Endothelial cell of umbilical vein (primary cell): Measurements from ENCODE around the gene ASPM. TPM values are rescaled to one million over a fixed set of nuclear protein-coding genes. Genes with fewer than 3 reads are reported as not detected.

Source experiments
- BruUV-seq: library from RNA; stranded (reverse); fragments of 400-500 nt; replicated peaks from 2 replicates; lab custom pipeline; 2021; lab: Mats Ljungman, UMichigan
- CTCF ChIA-PET: fragments of 300-600, 350-600 bp; sonication (Branson Sonifier 250); formaldehyde crosslinking; loops from one replicate; lab custom pipeline; 2021; ENCODE audit warnings: antibody characterized with exemption, inconsistent platforms; lab: Charles Lee
- POLR2A ChIA-PET: fragments of 300-600, 350-600 bp; sonication (Branson Sonifier 250); formaldehyde crosslinking; loops from one replicate; lab custom pipeline; 2021; ENCODE audit warnings: antibody characterized with exemption, inconsistent platforms; lab: Charles Lee
- DNase-seq: peaks from one replicate; pipeline ENCODE4 v3.0.0-alpha.2; 2011; ENCODE audit warnings: low read depth, low spot score
- FAIRE-seq: peaks from 2 replicates; lab custom pipeline; 2011; peaks lifted over from hg19 to GRCh38; lab: Jason Lieb, UNC
- H2AFZ ChIP-seq: 2 replicates; pipeline ENCODE4 v1.6.0; 2012; ENCODE audit warnings: low read depth, low read length, control low read depth, inconsistent platforms
- H3K27ac ChIP-seq: 2 replicates; pipeline ENCODE4 v1.5.1; 2011; ENCODE audit warnings: low read depth, mild to moderate bottlenecking, control low read depth, low read length, moderate library complexity; ENCODE audit not compliant: insufficient read depth
- H3K27me3 ChIP-seq, 2 experiments: 2 replicates each; pipeline versions ENCODE4 v1.6.0 to v1.6.1; 2011; ENCODE audit warnings: low read length in 2 of 2, mixed read lengths in 1 of 2; ENCODE audit not compliant: control insufficient read depth in 2 of 2, insufficient read depth in 2 of 2
- H3K36me3 ChIP-seq, 2 experiments: 2 replicates in 1 of 2; 3 replicates in 1 of 2; pipeline ENCODE4 v1.5.1; 2011; ENCODE audit warnings: low read length in 2 of 2, mild to moderate bottlenecking in 1 of 2, moderate library complexity in 1 of 2; ENCODE audit not compliant: control insufficient read depth in 2 of 2, insufficient read depth in 2 of 2; ENCODE audit errors: extremely low read depth in 1 of 2
- H3K4me1 ChIP-seq: 3 replicates; pipeline ENCODE4 v1.5.1; 2011; ENCODE audit warnings: mild to moderate bottlenecking, low read length; ENCODE audit not compliant: control insufficient read depth, insufficient read depth; ENCODE audit errors: extremely low read depth
- H3K4me2 ChIP-seq: 2 replicates; pipeline ENCODE4 v1.6.1; 2011; ENCODE audit warnings: low read length, control low read depth, mixed read lengths; ENCODE audit not compliant: insufficient read depth
- H3K4me3 ChIP-seq, 3 experiments: fragments of 200-600 bp in 1 of 3; sonication (generic), shearing (Covaris generic) in 1 of 3; replicated peaks in 1 of 3; 2 replicates each; pipeline ENCODE4 v1.5.1; 2011 to 2016; ENCODE audit warnings: control low read depth in 3 of 3, low read length in 3 of 3, mild to moderate bottlenecking in 2 of 3, inconsistent platforms in 1 of 3, low read depth in 1 of 3, moderate library complexity in 1 of 3; ENCODE audit not compliant: insufficient read depth in 1 of 3
- H3K79me2 ChIP-seq: 2 replicates; pipeline ENCODE4 v1.6.0; 2012; ENCODE audit warnings: low read length, inconsistent platforms; ENCODE audit not compliant: control insufficient read depth, insufficient read depth
- H3K9ac ChIP-seq: replicated peaks from 2 replicates; pipeline ENCODE3; 2011; ENCODE audit warnings: low read length, control low read depth; ENCODE audit not compliant: insufficient read depth; ENCODE audit errors: extremely low read depth
- H3K9me1 ChIP-seq: replicated peaks from 3 replicates; pipeline ENCODE4 v1.6.0; 2011; ENCODE audit warnings: mild to moderate bottlenecking, low read length; ENCODE audit not compliant: control insufficient read depth, insufficient read depth; ENCODE audit errors: extremely low read depth
- H3K9me3 ChIP-seq: replicated peaks from 2 replicates; pipeline ENCODE4 v1.5.1; 2012; ENCODE audit warnings: low read length, inconsistent platforms; ENCODE audit not compliant: control insufficient read depth, insufficient read depth
- H4K20me1 ChIP-seq: replicated peaks from 2 replicates; pipeline ENCODE3; 2011; ENCODE audit warnings: mild to moderate bottlenecking, low read length; ENCODE audit not compliant: control insufficient read depth, insufficient read depth; ENCODE audit errors: extremely low read depth
- EZH2 ChIP-seq: IDR thresholded peaks from 2 replicates; pipeline ENCODE4 v1.6.1; 2012; ENCODE audit warnings: borderline replicate concordance, low read depth, mild to moderate bottlenecking, moderate library complexity, low read length, inconsistent platforms; ENCODE audit not compliant: severe bottlenecking
- FOS ChIP-seq: IDR thresholded peaks from 2 replicates; pipeline ENCODE4 v1.6.1; 2011; ENCODE audit warnings: mild to moderate bottlenecking, low read length, moderate library complexity, borderline replicate concordance; ENCODE audit not compliant: insufficient read depth
- GATA2 ChIP-seq: IDR thresholded peaks from 2 replicates; pipeline ENCODE4 v1.7.0; 2011; ENCODE audit warnings: low read depth, mild to moderate bottlenecking, moderate library complexity, mixed read lengths, low read length; ENCODE audit not compliant: insufficient read length, insufficient read depth
- JUN ChIP-seq: IDR thresholded peaks from 2 replicates; pipeline ENCODE4 v1.6.1; 2011; ENCODE audit warnings: borderline replicate concordance, low read depth; ENCODE audit not compliant: insufficient read length, insufficient read depth
- MYC ChIP-seq: IDR thresholded peaks from one replicate; pipeline ENCODE4 v1.6.1; 2011; ENCODE audit warnings: mild to moderate bottlenecking, low read depth, low read length
- POLR2A ChIP-seq: IDR thresholded peaks from 2 replicates; pipeline ENCODE4 v1.6.1; 2012; ENCODE audit warnings: low read depth, mild to moderate bottlenecking, control low read depth, low read length
- POLR2AphosphoS5 ChIP-seq: IDR thresholded peaks from 2 replicates; pipeline ENCODE4 v1.6.1; 2012; ENCODE audit warnings: low read depth, mild to moderate bottlenecking, control low read depth, low read length, moderate library complexity; ENCODE audit not compliant: insufficient read depth
- dilution Hi-C: fragments of 300-500 bp; cut with MboI; formaldehyde crosslinking; loops from one replicate; pipeline ENCODE4 v1.15.0; 2019; ENCODE audit warnings: low sequenced_read_pairs; ENCODE audit not compliant: extremely low pct_ligation_motif_present
- intact Hi-C: fragments of 100-400 bp; cut with micrococcal nuclease; formaldehyde crosslinking; loops from one replicate; pipeline ENCODE4 v1.10.0; 2022
- polyA plus RNA-seq, 4 experiments: library from polyadenylated mRNA; depleted of rRNA in 3 of 4; stranded (reverse) in 3 of 4; unstranded in 1 of 4; fragments of >200 nt; gene quantifications; 2 replicates each; pipeline versions ENCODE4 v1.2.1 to v1.2.3, GENCODE V29; 2011 to 2012; ENCODE audit warnings: missing spikeins in 1 of 4
- total RNA-seq: library from RNA; stranded (reverse); gene quantifications from 2 replicates; pipeline ENCODE4 v1.2.3, GENCODE V29; 2021
- TF ChIP-seq, protein P1 (sequence below): IDR thresholded peaks from 2 replicates; pipeline ENCODE4 v1.6.1; 2011; ENCODE audit not compliant: insufficient read depth, insufficient read length
- TF ChIP-seq, protein P2 (sequence below), 2 donors: IDR thresholded peaks; 1 replicate in 1 of 2; 2 replicates in 1 of 2; pipeline ENCODE4 v1.5.1; 2011; ENCODE audit warnings: low read length in 2 of 2, mild to moderate bottlenecking in 2 of 2, moderate library complexity in 2 of 2, control low read depth in 1 of 2, inconsistent platforms in 1 of 2, low read depth in 1 of 2; ENCODE audit not compliant: insufficient read depth in 1 of 2; ENCODE audit errors: extremely low read depth in 1 of 2

The ASPM gene
- total and polyA plus RNA-seq, 2 donors (not counting 3 experiments of a cell fraction or from before 2014, with no cell fraction given), result 5.3 to 55.1 TPM

DNA sequence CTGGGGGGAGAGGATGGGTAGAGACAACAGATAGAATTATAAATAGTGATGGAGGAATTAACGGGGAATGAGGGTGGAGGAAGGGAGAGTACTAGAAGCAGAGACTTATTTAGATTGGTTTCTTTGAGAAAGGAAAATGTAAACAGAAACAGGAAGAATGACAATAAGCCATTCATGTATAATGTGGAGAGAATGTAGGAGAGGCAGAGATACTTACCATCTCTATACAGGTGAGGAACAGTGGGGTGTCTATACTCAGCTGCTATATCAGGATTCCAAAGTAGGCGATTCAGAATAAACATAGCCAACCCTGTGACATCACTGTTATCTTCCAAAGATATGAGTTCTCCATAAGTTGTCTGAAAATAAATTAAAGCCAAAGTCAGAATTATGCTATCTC lies 16.8 kb downstream of the ASPM start:
- no peak for DNase-seq
- Histone ChIP-seq H3K4me1 (peaks cover 2% of the 10 kb centered on the region), H3K9me1 (no peaks in the 10 kb centered on the region), H3K27ac (no peak overlapping the region), H3K4me3 (no peak overlapping the region), H3K36me3 (peaks cover 0 to 27% of the 10 kb centered on the region in 2 experiments), H3K27me3 (no peaks in the 10 kb centered on the region), H2AFZ (no peak overlapping the region), H3K4me2 (no peak overlapping the region), H4K20me1 (no peaks in the 10 kb centered on the region), H3K79me2 (peaks cover 14% of the 10 kb centered on the region), H3K9ac (no peak overlapping the region), H3K9me3 (no peaks in the 10 kb centered on the region)
- no TSS peak for BruUV-seq
- intact Hi-C loops (loop anchor here (2.0 kb wide), 1 partner anchor 13 kb away; no protein-coding TSS in a partner anchor), dilution Hi-C loops (no loop called here)
- TF ChIP-seq FOS, result no peak
- CTCF ChIA-PET, result no interaction called here
- FAIRE-seq, result no peak
- POLR2A ChIA-PET, result no interaction called here

DNA sequence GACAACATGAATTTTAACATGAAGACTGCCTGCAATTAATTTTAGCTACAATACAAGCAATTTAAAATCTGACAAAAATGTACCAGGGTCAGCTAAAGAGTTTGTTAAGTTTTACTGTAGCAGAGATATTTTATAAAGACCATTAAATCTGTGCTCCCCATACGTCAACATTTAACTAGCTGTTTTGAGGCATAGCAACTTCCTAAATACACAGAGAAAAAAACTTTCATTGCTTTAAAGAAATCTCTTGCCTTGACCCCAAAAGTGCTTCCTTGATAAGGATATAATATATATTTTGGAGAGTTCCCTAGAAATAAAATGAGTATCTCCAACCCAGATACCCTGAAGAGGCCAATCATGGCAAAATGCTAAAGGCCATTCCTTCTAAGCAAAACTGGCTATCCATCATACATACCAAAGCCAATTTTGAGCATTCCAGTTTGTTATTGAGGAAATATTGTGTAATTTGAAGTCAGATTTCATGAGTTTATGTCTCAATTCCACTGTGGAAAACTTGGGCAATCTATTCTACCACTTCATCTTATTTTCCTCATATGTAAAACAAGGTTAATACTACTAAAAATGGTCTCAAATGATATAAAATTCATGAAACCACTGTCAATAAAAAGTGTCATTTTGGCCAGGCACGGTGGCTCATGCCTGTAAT lies 19.1 kb downstream of the ASPM start:
- CTCF ChIA-PET, result interaction anchor here (1.1 kb wide), 1 partner anchor 52 kb away, joined by 3 read pairs; no protein-coding TSS in a partner anchor

More for the DNA sequence above, 19.1 kb downstream of the ASPM start:
- Histone ChIP-seq H3K9ac (no peak overlapping the region), H4K20me1 (no peaks in the 10 kb centered on the region), H3K79me2 (peaks cover 10% of the 10 kb centered on the region), H3K9me1 (no peaks in the 10 kb centered on the region), H3K4me1 (peaks cover 2% of the 10 kb centered on the region), H3K36me3 (peaks cover 0 to 24% of the 10 kb centered on the region in 2 experiments), H3K4me3 (no peak overlapping the region), H3K9me3 (no peaks in the 10 kb centered on the region), H3K27ac (no peak overlapping the region), H3K4me2 (no peak overlapping the region), H2AFZ (no peak overlapping the region), H3K27me3 (no peaks in the 10 kb centered on the region)
- POLR2A ChIA-PET, result no interaction called here
- no TSS peak for BruUV-seq
- intact Hi-C loops, result no loop called here
- dilution Hi-C loops, result no loop called here
- no peak for FAIRE-seq
- DNase-seq, result no peak
- TF ChIP-seq FOS (no peak), POLR2A (no peak), MYC (no peak), GATA2 (no peak), EZH2 (no peak), JUN (no peak), POLR2AphosphoS5 (no peak)
- TF ChIP-seq, protein P1, sequence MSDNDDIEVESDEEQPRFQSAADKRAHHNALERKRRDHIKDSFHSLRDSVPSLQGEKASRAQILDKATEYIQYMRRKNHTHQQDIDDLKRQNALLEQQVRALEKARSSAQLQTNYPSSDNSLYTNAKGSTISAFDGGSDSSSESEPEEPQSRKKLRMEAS, result no peak
- TF ChIP-seq, protein P2, sequence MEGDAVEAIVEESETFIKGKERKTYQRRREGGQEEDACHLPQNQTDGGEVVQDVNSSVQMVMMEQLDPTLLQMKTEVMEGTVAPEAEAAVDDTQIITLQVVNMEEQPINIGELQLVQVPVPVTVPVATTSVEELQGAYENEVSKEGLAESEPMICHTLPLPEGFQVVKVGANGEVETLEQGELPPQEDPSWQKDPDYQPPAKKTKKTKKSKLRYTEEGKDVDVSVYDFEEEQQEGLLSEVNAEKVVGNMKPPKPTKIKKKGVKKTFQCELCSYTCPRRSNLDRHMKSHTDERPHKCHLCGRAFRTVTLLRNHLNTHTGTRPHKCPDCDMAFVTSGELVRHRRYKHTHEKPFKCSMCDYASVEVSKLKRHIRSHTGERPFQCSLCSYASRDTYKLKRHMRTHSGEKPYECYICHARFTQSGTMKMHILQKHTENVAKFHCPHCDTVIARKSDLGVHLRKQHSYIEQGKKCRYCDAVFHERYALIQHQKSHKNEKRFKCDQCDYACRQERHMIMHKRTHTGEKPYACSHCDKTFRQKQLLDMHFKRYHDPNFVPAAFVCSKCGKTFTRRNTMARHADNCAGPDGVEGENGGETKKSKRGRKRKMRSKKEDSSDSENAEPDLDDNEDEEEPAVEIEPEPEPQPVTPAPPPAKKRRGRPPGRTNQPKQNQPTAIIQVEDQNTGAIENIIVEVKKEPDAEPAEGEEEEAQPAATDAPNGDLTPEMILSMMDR (IDR thresholded peaks at IDR 0.05; ENCODE audit: extremely low read depth in 1 of 2, insufficient read depth in 1 of 2, low read depth in 1 of 2, low read length in 2 of 2), result no peak
